GM21825 (cell line): Measurements from ENCODE around the gene DCAKD.

Source experiments
- ATAC-seq: cut with Tn5 transposase; IDR thresholded peaks from one replicate; pipeline ENCODE4 v1.9.1; 2021; ENCODE audit warnings: mild to moderate bottlenecking, moderate library complexity; ENCODE audit not compliant: unreplicated experiment

DCAKD gene

GRCh38 chr17:45005700-45006099 is 45.7 kb downstream of the DCAKD start:
- no peak for ATAC-seq

- no peak for ATAC-seq
Observed at GRCh38 chr17:45004388-45004787, 47.0 kb downstream of the DCAKD start.

- no peak for ATAC-seq
Observed at GRCh38 chr17:45003877-45004276, 47.6 kb downstream of the DCAKD start.

- ATAC-seq = no peak
Observed at GRCh38 chr17:45001310-45001709, 50.1 kb downstream of the DCAKD start.

DNA sequence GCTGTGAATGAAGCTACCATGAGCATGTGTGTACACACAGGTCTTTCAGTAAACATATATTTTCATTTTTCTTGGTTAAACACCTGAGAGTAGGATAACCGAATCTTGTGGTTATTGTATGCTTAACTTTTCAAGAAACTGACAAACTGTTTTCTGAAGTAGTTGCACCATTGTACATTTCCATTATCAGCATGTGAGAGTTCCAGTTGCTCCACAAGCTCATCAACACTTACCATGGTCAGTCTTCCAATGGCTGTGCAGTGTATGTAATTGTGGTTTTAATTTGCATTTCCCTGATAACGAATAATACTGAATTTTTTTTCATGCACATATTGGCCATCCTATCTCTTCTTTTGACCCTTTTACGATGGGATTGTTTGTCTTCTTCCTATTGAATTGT is 52.0 kb downstream of the DCAKD start:
- ATAC-seq = no peak

GRCh38 chr17:44998646-44999045 is 52.8 kb downstream of the DCAKD start:
- ATAC-seq = no peak

DNA sequence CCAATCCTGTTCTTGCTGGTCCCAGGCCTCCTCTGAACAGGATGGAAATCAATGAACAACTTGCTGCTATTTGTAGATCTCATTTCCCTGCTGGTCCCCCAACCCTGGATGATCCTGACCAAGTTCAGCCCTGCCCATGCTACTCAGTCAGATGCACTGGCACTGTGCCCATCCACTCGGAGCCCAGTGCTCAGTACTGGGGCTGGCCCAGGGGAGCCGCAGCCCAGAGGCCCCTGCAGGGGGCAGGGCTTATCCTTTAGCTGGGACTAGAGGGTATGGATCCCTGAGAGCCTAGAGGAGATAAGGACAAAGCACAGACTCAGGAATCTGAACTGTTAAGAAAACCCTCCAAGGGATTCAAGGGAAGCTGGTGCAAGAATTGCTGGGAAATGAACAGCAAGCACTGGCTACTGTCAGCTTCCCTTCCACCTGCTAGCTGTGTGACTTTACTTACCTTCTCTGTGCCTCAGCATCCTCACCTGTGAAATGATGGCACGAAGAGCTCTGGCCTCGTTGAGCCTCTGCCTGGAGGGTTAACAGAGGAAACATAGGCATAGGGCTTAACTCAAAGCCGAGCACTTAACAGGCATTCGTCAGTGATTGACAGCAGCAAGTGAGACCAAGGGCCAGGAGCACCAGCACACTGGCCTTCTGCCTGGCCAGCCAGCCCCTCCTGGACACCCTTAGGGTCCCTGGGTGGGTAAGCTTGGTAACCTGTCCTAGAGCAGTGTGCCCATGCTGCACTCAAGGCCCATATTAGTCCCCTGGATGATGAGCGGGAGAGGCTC is 53.5 kb downstream of the DCAKD start:
- ATAC-seq = no peak

GRCh38 chr17:44996304-44996703 is 55.1 kb downstream of the DCAKD start:
- no peak for ATAC-seq

DNA sequence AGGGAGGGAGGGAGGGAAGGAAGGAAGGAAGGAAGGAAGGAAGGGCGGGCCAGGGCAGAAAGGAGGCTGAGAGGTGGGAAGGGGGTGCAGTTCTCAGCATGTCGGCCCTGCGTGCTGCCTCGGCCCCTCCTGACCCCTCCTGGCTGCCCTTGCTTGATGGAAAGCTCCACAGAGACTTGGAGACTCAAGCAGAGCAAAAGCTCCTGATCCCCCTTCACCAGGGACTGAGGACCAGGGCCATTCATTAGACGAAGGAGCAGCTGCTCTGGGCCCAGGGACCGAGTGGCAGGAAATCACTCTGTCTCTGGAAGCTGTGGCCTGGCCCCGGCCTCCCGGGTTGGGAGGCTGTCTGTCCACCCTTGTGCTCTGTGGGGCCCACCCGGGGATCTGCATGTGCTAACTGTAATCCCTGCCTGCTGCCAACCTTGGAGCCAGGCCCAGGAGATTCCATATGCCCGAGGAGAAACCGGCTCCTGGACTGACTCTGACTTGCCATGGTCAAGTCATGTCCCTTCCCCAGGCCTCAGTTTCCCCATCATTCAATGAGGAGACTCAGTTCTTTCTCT is 55.9 kb downstream of the DCAKD start:
- ATAC-seq = no peak

- no peak for ATAC-seq
Observed at GRCh38 chr17:44992242-44992939, 59.0 kb downstream of the DCAKD start.

- no peak for ATAC-seq
Observed at GRCh38 chr17:44990994-44991393, 60.4 kb downstream of the DCAKD start.

- no peak for ATAC-seq
Observed at GRCh38 chr17:44989552-44990138, 61.8 kb downstream of the DCAKD start.

DNA sequence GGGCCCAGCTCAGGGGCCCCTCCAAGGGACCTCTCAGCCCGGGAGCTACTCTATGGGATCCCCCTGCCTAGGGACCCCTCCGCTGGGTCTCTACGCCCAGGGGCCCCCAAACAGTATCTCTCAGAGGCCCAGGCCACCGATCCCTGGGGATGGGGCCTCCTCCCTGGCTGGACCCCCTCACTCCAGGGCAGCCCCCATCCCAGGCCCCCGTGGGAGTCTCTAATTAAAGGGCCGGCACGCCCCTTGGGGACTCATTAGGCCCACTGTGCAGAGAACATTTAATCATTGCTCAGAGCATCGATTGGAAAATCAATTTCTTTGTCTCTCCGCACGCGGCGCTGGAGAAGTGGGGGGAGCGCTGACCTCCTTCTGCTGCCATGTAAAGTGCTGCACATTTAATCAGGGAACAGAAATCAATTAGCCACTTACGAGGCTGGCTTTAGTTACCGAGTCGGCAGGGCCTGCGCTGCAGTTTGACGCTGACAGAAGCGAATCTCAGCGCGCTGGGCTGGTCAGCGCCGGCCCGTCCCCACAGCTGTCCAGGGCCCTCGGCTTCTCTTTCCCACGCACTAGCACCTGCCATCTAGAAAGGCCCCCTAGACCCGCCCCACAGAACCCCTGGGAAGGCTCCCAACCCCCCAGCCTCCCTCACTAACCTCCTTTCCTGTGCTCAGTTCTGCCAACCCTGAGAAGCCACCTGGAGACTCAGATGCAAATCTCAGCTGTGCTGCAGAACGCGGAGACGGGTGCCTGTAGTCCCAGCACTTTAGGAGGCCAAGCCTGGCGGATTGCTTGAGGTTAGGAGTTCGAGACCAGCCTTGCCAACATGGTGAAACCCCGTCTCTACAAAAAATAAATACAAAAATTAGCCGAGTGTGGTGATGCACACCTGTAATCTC is 63.1 kb downstream of the DCAKD start:
- no peak for ATAC-seq

DNA sequence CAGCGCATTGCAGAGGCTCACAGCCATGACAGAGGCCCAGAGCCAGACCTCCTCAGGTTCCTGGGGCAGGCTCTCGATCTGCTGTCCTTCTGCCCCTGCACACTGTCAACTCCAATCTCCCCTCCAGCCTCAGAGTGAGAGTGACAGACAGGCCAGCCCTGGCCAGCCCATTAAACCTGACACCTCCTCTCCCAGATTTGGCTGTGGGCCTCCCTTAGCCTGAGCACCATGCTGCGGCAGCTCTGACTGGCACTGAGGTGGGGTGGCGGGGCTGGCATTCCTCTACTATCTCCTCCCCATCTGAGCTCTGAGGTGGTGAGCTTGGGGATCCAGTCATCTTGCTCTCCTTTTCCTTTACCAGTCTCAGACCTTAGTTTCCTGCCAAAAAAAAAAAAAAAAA is 67.9 kb downstream of the DCAKD start:
- ATAC-seq = no peak

GRCh38 chr17:44982113-44982702 is 69.2 kb downstream of the DCAKD start:
- ATAC-seq = no peak

DNA sequence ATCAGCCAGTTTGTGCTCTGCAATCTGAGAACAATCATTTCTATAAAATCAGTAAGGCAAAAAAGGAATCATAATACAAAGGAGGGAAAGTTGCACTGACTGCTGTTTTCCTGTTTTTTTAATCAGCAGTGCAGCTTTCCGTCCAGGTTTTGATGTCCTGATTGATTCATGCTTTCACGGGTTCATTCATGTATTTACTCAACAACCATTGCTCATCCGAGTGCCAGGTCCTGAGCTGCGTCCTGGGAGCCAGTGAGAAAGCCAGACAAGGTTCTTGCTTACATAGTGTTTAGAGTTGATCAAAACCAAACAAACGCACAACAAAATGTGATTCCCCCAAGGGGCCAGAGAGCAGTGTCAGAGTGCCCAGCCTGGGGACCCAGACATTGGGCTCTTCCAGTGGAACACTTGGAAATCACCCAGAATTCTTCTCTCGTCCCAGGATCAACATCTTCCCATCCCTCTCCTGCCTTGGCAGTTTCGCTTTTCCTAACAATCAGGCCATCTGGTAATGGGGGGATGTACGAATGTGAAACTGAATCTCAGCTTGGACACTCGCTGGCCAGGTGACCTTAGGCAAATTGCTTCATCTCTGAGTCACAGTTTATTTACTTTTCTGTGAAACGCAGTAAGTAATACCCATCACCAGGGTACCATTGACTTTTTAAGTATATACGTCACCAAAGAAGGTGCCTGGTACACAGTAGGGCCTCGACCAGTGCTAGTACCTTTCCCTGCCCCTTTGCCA is 70.0 kb downstream of the DCAKD start:
- no peak for ATAC-seq

- no peak for ATAC-seq
Observed at GRCh38 chr17:44979426-44979995, 71.9 kb downstream of the DCAKD start.

DNA sequence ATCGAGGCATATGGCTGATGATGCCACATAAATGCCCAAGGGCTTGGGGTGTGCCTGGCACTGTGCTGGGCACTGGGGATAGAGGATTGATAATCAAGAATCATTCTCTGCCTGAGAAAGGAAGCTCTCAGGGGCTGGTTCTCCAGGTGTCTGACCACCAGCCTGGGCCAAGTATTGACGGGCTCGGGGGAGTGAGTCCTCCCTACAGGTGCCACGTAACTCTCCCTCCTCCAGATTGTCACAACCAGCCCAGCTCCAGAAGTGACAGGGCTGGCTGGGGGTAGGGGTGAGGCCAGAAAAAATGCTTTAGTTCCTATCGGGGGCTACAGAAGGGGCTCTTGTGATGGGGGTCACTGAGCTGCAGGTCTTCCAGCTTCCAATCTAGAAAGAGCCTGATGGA is 72.6 kb downstream of the DCAKD start:
- no peak for ATAC-seq

DNA sequence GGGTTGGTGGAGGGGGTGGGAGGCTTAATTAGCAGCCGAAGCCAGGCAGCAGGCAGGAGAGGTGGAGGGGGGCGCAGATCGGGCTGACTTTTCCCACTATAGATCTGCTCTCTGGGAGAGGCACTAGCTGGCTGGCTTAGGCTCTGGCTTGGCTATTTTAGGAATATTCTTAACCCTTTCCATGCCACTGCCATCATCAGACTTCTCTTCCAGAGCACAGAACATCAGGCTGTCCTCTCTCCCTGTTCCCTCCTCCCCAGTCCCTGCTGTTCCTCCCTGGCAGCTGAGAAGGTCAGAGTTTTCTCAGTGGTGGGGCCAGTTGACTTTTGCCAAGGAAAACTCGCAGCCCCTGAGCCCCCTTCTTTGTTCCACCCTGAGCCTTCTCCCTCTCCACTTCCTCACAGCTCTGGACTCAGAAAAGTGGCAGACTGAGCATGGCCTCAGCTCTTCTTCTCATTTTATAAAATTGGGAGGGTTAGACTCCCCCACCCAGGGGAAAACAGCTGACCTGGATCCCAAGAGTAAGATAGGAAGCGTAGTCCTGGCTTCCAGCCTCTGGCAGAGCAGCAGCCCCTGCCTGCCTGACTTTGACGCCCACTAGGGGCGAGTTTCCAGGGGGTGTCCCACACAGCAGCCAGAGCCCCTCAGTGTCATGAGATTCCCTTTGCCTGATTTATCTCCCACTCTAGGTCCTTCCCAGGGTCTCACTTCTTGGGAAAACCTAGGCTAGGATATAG is 73.5 kb downstream of the DCAKD start:
- no peak for ATAC-seq
